Measurements from ENCODE around the gene FAHD1.

The FAHD1 gene

DNA sequence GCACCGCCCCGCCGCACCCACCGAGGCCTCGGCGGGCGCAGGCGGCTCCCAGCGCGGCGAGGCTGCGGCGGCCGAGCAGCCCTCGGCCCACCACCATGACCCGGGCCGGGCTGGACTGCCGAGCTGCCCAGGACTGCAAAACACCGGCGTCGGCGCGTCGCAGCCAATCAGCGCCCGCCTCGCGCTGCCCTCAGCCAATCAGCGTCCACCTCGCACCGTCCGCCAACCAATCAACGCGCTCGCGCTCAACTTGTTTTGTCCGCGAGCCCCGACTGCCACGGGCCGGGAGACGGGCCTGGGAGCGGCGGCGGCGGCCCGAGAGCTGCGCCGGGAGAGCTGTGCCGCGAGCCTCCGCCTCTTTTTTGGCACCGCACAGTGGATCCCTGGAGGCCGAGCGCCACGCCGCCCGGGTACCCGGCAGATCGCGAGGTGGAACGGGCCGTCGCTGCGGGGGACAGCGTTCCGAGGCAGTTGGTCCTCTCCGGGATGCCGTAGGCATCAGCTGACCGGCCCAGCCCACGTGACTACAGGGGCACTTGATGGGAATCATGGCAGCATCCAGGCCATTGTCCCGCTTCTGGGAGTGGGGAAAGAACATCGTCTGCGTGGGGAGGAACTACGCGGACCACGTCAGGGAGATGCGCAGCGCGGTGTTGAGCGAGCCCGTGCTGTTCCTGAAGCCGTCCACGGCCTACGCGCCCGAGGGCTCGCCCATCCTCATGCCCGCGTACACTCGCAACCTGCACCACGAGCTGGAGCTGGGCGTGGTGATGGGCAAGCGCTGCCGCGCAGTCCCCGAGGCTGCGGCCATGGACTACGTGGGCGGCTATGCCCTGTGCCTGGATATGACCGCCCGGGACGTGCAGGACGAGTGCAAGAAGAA lies at the start of gene FAHD1, which contains the start of gene HAGH:
Gene FAHD1, plus strand, starts transcription at position 516 of the 883 bp plus-strand sequence. Its CDS starts 33 bp downstream, at position 549.
Gene HAGH, minus strand, starts transcription at position 135 of the 883 bp plus-strand sequence. Its CDS starts 38 bp downstream, at position 97.
- FAIRE-seq: no peak

DNA sequence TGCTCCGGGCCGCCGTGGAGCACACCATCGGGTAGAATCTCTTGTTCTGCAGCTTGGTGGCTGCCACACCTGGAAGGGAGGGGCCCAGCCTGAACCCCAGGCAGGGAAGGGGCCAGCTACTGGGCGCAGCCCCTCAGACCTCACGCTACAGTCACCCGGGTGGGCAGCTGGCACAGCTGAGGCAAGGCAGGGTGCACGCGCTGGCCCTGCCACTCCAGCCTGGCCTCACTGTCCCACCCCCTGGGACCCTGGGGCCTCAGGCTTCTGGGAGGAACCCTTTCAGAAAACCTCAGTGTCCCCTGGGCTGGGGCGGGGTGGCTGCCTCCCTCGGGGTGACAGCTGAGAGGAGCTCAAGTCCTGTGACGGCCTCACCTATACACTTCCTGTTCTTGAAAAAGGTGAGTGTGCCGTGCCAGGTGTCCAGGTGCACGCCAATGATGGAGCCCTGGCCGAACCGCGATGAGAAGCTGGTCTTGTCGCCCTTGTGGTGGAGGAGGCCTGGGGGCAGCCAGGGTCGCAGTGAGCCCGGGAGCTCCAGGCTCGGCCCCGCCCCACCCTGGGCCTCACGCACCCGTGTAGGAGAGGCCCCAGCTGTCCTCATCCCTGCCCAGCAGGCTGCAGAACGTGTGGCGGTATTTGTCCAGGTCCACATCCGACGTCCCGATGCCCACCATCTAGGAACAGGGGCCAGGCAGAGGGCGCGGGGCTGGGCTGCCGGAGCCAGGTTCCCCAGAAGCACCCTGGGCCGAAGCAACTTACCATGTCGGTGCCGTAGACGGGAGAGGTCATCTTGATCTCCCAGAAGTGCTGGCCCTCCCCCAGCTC lies 49.4 kb upstream of the FAHD1 start:
- FAIRE-seq: no peak

DNA sequence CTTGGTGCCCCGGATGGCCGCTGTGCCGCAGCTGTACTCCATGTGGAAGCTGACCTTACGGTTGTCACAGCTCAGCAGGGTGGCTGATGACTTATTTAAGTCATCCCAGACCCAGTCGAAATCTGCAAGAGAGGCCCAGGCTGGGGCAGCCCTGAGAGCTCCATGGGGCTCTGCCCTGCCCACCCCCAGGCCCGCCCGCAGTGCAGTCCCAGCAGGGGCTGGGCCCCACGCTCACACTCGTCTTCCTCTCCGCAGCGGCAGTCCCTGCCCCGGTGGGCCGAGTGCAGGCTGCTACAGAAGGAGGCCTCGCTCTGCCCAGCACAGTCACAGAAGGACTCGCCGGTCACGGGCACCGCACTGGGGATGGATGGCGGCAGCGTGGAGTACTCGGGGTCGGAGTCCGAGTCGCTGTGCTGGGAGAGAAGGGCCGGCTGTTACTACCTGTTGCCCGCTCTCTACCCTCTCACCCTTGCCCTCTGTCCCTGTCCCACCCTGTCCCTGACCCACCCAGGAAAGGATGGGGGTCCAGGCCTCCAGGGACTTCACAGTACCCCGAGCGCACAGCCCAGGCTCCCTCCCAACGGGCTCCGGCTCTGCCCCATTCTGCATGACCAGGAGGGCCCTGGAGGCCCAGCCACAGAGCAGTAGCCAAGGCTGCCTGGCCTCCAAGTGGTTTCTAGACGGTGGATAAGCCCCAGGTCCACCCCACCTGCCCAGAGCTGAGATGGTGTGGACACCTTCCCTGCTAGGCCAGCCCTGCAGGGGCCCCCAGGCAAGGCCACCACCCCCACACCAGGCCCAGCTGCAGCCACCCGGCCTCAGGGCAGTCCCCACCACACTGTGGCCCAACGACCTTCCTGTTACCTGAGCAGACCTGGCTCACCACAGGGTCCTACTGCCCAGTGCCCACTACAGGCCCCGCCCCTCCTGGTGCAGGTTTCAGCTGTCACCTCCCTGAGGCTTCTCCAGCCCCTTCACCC lies 48.5 kb upstream of the FAHD1 start:
- FAIRE-seq: no peak

DNA sequence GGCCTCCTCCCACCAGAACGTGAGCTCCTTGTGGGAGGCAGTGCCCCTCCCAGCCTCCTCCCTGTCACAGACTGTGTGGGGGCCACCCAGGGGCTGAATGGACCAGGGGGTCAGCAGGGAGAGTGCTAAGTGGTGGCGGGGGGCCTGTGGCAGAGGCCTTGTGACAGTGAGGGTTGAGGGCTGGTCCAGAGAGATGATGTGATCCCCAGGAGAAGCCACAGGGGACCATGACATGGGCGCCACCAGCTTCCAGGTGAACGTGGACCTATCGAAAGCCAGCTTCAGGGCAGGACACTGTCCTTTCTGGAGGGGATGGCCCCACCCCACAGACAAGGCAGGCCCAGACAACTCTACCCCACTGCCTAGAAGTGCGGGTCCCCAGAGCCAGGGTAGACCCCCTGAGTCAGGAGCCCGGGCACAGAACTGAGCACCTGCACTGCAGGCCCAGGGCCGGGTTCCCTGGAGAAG lies 47.7 kb upstream of the FAHD1 start:
- FAIRE-seq: no peak

DNA sequence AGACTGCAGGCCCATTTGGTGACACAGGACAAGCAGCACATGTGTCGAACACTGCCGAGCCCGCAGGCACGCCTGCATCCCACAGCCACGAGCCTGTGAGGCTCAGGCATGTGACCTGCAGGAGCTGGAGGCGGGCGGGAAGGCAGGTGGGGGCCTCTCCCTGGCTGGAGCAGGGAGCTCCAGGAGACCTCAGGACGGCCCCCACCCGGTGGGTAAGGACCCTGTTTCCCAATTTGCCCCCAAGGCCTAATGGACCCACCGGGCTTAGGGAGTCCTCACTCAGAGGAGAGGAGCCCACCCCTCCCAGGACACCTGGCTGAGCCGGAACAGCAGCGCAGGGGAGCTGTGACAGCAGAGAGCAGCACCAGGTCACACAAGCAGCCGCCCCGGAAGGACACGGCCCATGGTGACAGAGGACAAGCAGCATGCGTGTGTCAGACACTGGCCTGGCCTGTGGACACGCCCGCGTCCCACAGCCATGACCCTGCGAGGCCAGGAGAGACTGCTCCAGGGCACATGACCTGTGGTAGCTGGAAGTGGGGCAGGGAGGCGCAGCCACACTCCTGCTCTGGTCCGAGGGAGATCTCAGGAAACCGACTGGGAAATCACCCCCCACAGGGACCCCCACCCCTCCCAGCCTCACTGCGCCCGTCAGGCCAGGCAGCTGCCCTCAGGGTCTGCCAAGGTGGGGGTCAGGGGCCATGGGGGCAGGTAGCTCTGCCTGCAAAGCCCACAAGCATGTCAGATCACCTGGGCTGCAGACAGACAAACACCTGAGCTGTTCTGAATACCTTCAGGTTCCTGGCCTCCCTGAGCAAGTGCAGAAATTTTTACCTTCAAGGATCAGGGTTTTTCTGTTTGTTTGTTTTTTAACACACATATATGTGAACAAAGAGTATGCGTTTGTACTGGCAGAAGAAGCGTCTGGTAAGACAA lies 47.0 kb upstream of the FAHD1 start:
- no peak for FAIRE-seq

DNA sequence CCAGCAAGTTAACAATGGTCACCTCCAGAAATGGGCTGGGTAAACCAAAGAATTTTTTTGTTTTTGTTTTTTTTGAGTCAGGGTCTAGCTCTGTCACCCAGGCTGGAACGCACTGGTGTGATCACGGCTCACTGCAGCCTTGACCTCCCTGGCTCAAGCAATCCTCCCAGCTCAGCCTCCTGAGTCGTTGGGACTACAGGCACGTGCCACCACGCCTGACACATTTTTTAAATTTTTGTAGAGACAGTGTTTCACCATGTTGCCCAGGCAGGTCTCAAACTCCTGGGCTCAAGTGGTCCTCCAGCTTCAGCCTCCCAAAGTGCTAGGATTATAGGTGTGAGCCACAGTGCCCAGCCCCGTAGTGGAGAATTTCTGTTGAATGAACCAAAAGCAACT lies 46.3 kb upstream of the FAHD1 start:
- no peak for FAIRE-seq

DNA sequence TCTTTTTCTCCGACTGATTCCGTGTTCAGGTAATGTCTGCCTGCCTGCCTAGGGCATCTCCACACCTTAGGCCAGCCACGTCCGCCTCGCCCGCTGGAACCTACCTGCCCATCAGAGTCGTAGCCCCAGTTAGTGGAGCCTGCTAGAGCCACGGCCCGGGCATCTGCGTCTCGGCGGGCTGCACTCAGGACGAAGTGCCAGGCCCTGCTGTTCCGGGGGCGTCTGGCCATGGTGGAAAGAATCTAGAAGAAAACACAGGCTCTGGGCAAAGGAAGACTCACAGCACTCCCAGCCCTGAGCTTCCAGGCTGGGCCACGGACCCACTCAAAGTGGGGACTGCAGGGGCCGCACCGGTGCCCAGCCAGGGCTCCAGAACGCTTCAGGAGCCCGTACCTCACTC lies 45.8 kb upstream of the FAHD1 start:
- FAIRE-seq: no peak

DNA sequence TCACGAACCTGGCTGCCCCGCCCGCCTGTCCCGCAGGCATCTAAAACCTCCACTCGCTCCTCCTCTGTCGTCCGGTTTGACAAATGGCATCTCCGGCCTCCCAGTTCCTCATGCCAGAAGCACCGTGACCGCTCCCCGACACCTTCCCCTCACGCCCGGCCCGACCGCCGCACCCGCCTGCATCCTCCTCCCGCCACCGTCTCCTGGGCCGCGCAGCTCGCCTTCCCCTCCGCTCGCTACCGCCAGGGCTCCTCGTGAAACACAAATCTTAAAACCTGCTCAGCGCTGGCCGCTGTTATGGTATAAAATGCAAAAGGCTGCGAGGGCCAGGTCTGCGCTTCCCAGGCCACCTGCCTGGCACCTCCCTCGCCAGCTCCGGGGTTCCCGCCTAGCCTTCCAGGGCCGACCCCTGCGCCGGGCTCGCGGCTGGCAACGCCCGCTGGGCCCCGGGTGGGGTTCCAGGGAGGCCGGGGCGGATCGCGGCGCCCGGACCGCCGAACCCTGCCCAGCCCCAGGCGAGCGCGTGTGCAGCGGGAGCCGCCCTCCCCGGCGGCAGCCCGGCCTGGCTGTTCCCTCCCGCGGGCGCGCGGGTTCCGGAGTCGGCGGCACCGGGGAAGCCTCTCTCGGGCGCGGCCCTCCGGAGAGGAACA lies 45.1 kb upstream of the FAHD1 start:
- FAIRE-seq: no peak

DNA sequence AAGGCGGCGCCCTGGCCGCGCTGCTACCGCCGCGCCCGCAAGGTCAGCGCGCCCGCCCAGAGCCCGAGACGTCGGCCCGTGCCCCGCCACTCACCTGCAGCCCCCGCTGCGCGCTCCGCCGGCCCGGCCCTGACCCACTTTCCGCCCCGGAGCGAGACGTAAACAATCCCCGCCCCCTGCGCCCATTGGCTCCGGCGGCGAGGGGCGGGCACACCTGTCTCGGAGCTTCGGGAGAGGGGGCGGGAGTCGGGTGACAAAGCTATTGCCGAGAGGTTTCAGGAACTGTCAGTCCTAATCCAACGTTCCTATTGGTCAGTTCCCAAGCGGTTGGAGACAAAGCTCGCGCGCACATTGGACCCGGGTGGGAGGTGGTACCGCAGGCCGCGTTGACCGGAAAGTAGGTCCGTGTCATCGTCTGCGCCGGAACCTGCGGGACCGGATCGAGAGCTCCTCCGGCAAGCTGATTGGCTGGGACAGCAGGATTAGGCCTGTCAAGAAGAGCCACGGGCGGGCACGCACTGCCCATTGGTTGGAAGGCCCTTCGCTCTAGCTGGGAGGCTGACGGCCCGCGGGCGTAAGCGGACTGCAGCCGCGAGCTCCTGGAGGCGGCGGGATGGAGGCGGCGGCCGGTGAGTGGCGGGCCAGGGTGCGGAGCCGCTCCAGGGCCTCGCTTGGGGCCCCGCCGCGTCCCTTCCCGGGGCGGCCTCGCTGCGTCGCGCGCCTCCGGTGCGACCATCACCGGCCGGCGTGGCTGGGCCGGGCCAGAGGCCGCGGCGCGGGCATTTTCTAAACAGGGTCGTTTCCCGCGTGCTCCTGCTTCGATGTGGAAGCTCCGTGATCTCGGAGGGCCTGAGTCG lies 44.4 kb upstream of the FAHD1 start, which contains the start of the genes NUBP2 and SPSB3:
Gene NUBP2, plus strand, starts transcription at position 553 of the 857 bp plus-strand sequence. Its CDS starts 61 bp downstream, at position 614.
Gene SPSB3, minus strand, starts transcription at position 164 of the 857 bp plus-strand sequence. CDS start 1,088 bp downstream, outside the sequence.
- FAIRE-seq: peak; percentile 98

DNA sequence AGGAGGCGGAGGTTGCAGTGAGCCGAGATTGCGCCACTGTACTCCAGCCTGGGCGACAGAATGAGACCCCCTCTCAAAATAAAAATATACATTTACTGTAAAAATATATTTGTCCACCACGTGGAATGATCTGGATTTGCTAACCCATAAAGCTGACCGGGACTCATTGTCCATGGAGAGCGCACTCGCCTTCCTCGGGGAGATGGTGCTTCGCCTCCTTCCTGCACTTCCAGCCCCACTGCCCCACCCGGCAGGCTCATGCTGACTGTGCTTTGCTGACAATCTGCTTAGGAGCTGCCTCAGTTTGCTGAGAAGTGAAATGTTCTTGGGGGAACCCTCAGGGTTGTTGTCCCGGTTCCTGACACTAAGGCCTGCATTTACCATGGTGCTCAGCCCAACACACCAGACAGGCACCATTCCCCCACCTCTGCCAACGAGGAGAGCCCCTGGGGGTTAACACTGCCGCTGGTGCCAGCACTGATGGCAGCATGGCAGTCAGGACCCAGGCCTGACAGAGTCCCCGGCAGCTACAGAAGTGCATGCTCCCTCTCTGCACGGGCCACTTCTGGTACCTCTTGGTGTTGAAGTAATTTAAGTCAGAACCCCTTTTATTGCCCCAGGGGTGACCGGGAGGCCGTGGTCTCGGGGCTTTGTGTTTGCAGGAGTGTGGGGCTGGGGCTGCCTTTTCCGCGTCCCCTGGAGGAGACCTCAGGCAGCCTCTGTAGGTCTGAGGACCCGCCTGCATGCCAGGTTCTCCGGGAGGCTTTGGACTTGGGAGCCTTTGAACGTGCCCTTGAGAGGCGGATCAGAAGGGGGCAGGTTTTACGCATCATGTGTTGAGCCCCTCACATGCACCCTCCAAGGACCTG lies 41.8 kb upstream of the FAHD1 start:
- FAIRE-seq: no peak

DNA sequence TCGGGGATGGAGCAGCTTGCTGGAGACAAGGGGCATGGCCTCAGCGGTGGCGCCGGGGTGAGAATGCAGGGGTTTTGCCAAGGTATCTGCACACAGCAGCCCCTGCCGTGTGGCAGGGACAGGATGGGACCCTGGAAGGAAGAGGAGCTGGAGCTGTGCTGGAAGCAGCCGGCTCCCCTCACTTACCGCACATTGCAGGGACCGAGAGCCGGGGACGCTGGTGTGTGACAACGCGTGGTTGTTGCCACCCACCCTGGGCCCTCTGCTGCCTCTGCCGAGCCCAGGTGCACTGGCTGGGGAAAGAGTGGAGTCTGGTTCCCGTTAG lies 41.2 kb upstream of the FAHD1 start:
- FAIRE-seq: no peak

DNA sequence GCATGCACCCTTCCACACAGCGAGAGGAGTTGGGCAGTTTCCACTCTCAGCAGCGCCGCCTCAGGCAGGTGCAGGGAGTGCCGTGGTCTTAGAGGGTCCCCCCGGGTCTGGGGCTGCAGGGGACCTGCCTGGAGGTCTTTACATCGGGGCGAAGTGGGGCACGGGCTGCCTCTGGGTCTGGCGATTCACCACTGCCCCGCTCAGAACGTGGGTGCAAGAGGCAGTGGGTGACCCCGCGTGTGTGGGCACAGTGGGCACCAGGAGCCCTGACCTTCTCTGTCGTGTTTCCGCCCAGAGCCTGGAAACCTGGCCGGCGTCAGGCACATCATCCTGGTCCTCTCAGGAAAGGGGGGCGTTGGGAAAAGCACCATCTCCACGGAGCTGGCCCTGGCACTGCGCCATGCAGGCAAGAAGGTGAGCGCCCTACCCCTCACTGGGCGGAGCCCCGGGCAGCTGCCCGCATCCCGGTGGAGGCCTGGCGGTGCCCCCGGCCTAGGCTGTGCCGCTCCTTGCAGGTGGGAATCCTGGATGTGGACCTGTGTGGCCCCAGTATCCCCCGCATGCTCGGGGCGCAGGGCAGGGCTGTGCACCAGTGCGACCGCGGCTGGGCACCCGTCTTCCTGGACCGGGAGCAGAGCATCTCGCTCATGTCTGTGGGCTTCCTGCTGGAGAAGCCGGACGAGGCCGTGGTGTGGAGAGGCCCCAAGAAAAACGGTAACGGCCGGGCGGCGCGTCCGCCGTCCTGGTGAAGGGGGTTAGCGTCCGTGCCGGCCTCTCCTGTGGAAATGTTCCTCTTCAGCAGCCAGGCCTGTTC lies 40.6 kb upstream of the FAHD1 start:
- no peak for FAIRE-seq

DNA sequence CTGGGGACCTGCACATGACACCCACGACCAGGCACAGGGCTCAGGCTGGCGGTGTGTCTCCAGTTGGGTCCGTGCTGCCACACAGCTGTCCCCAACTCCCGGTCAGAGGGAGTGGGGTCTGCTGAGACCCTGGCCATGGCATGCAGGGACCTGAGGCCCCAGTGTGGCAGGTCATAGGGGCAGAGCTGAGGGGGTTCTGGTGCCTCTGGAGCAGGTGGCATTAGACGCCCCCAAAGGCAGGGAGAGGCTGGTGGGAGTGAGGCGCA lies 40.0 kb upstream of the FAHD1 start:
- no peak for FAIRE-seq

DNA sequence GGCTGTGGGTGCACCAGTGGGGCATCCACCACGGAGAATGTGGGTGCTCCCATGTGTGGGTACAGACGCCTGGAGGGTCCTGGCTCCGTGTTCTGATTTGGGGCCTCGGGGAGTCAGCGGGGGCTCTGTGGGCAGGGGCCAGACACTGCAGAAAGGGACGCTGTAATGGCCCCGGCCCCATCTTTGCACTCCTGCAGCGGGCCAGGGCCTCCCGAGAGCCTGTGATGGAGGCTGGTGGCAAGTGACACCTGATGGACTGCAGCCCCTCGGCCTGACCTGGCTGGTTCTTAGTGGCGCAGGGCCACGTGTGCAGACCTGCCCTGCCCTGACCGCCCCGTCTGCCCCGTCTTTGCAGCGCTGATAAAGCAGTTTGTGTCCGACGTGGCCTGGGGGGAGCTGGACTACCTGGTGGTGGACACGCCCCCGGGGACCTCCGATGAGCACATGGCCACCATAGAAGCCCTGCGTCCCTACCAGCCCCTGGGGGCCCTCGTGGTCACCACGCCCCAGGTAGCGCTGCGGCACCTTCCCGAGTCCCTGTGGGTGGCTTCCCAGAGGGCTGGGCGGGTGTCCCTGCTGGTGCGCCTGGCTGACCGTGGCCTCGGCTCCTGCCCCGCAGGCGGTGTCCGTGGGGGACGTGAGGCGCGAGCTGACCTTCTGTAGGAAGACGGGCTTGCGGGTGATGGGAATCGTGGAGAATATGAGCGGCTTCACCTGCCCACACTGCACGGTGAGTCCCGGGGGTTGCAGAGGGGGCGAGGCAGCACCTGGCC lies 39.5 kb upstream of the FAHD1 start:
- FAIRE-seq: no peak

DNA sequence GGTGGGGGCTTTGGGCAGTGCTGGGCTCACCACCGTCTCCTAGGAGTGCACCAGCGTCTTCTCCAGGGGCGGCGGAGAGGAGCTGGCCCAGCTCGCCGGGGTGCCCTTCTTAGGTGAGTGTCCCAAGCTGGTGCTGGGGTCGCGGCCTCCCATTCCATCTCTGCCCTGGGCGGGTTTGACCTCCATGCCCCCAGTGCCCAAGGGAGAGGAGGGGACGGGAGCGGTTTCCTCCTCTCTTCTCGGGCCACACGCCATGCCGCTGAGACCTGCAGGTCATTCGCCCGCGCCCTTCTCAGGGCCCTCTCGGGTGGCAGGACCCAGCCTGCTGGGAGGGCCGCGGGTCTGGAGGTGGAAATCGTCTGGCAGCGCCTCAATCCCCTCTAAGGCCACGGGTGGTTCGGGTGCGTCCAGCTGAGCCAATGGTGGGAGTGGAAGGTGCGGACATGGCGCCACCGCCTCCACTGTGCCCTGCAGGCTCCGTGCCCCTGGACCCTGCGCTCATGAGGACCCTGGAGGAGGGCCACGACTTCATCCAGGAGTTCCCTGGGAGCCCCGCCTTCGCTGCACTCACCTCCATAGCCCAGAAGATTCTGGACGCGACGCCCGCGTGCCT lies 38.8 kb upstream of the FAHD1 start:
- no peak for FAIRE-seq

DNA sequence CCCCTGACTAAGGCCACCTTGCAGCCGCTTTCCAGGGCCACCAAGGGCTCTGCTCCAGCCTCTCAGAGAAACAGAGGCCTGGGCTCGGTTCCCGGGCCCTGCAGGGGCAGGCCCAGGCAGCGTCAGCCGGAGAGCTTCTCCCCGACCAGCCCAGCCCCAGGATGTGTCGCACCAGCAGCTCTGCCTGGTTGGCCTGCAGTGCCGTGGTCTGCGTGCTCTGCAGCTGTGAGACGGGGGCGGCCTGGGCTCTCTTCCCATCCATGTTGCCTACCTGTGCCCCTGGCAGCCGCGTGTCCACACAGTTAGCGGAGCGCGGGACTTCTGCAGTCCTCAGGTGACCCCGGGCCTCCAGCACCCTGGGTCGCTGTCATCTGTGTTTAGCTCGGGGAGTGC lies 38.3 kb upstream of the FAHD1 start:
- no peak for FAIRE-seq

DNA sequence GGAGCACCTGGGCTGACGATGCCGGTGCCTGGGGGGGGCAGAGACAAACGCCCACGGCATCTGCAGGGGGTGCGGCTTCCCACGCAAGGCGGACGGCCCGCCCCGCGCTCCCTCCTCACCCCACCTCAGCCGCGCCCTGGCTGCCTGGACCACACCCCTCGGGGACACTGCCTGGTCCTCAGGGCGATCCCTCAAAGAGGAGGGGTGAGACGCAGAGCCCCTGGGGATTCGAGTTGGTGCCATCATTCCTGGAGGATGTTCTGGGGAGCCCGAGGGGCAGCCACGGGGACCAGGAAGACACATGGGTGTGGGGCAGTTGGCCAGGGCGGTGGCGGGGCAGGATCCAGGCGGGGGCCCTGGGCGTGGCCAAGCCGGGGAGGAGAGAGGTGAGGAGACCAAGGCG lies 37.4 kb upstream of the FAHD1 start:
- no peak for FAIRE-seq
